Activated T-cell treated with anti-CD3 and anti-CD28 coated beads for 1 hour (primary cell): ENCODE results near the gene CTDP1.
"Not testable (repeated sequence)": the region's sequence is repeated elsewhere in the genome, so short reads cannot be mapped to it uniquely, and the experiment has no call there.

Experiments used
- DNase-seq: peaks from one replicate; pipeline ENCODE4 v3.0.0-alpha.2; 2020; ENCODE audit warnings: low read depth

Gene CTDP1

GRCh38 chr18:79724299-79725080 is 44.9 kb downstream of the CTDP1 start:
- no peak for DNase-seq

DNA sequence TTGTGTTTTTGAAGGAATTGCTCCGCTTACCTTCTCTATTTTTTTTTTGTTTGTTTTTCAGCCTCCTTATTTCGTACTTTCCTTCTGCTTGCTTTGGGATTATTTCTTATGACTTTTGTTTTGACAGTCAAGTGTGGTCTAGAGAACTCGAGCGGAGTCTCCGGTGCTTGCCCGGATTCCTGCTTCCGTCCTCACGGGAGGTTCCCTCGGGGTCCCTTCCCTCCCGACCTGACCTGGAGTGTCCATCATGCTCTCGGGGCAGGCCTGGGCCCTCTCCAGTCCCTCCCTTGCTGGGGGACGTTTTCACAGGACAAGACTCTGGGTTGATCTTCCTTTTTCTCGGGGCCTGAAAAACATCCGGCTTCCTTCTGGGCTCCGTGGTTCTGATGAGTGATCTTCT is 45.9 kb downstream of the CTDP1 start:
- no peak for DNase-seq

- DNase-seq = no peak
These were observed 47.1 kb downstream of the CTDP1 start for GRCh38 chr18:79726721-79727120.

GRCh38 chr18:79727211-79727610 is 47.6 kb downstream of the CTDP1 start:
- DNase-seq = no peak

DNA sequence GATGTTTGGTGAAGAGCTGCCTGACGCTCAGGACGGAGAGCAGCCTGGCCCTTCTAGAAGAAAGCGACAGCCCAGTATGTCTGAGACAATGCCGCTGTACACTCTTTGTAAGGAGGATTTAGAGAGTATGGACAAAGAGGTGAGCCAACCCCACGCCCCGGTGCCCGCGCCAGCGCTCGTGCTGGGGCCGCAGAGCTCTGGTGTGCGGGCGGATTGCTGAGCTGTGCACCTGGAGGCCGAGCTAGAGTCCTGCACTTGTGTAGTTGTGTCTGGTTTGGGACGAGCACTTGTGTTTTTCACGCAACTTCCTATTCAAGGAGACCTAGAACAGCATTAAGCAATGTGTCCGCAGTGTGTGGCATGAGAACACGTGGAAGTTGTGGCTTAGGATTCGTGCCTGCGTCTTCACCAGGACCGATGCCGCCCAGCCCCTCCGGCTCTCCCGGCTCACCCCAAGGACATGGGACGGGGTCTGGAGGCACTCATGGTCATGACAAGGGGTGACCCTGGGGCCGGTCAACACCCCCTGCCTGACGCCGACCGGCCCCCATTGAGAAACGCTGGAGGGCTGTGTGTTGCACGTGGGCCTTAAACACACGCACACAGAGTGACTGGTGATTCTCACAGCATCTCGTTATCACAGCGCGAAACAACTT is 49.5 kb downstream of the CTDP1 start:
- DNase-seq = no peak

- no peak for DNase-seq
These were observed 50.0 kb downstream of the CTDP1 start for GRCh38 chr18:79729611-79730010.

DNA sequence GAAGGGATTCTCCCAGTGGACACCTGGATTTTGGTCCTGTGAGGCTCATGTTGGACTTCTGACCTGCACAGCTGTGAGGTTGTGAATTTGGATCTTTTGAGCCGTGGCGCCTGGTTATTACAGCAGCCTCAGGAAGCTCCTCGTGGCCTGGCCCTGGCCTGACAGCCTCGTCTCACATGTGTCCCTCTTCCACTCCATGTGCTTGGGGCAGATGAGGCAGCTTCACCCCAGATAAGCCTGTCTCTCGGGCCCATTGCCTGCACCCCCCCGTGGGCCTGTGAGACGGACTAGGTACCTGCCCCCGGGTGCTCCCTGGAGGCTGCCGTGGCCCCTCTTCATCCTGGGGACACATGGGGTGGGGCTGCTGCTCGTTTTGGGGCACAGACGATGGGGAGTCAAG is 51.2 kb downstream of the CTDP1 start:
- no peak for DNase-seq

- not testable (repeated sequence) for DNase-seq
These were observed 52.5 kb downstream of the CTDP1 start for GRCh38 chr18:79731881-79732720.

GRCh38 chr18:79732721-79733025 is 53.1 kb downstream of the CTDP1 start:
- no peak for DNase-seq

DNA sequence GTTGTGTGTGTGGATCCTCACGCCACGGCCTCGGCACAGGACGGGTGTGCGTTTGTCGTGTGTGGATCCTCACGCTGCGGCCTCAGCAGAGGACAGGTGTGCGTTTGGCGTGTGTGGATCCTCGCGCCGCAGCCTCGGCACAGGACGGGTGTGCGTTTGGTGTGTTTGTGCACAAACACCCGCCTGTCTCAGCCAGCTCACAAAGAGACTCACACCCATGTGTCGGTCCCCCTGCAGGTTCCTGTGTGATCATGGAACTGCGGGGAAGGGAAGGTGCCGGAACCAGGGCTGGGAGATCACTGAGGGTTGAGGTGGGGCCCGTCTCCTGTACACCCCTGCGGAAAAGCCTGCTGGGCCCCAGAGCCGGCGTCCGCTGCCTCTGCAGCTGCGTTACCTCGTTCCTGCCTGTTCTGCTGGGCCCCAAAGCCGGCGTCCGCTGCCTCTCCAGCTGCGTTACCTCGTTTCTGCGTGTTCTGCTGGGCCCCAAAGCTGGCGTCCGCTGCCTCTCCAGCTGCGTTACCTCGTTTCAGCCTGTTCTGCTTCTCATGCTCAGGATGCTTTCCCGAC is 53.6 kb downstream of the CTDP1 start:
- no peak for DNase-seq

DNA sequence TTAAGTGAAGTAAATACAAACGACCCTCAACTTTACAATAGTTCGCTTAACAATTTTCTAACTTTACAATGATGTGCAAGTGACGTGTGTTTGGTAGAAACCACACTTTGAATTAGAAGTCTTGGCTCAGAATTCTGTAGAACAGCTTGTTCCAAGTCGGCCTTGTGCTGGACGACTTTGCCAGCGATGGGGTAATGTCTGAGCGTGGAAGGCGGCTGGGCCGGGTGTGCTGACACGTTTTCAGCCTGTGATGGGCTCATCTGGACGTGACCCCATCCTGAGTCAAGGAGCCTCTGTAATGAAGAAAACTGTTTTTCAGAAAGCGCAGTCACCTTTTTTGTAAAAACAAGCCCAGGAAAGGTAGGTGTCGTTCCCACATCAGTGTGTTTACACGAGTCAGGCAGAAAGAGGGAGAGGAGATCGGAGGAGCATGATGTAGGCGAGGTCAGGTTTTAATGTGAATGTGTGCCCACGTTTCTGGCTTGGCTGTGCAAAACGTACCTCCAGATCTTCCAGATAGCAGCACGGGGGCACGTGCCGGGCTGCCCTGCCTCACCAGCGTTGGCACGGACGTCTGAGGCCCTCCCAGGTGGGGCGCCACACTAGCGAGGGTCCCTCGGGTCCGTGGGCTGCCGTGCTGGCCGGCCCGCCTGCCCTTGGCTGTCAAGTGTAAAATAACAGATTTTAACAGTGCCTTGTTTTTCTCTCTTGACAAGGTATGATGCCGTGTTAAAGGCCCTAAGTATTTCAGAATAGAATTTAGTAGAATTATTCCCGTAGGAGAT is 54.6 kb downstream of the CTDP1 start:
- no peak for DNase-seq

DNA sequence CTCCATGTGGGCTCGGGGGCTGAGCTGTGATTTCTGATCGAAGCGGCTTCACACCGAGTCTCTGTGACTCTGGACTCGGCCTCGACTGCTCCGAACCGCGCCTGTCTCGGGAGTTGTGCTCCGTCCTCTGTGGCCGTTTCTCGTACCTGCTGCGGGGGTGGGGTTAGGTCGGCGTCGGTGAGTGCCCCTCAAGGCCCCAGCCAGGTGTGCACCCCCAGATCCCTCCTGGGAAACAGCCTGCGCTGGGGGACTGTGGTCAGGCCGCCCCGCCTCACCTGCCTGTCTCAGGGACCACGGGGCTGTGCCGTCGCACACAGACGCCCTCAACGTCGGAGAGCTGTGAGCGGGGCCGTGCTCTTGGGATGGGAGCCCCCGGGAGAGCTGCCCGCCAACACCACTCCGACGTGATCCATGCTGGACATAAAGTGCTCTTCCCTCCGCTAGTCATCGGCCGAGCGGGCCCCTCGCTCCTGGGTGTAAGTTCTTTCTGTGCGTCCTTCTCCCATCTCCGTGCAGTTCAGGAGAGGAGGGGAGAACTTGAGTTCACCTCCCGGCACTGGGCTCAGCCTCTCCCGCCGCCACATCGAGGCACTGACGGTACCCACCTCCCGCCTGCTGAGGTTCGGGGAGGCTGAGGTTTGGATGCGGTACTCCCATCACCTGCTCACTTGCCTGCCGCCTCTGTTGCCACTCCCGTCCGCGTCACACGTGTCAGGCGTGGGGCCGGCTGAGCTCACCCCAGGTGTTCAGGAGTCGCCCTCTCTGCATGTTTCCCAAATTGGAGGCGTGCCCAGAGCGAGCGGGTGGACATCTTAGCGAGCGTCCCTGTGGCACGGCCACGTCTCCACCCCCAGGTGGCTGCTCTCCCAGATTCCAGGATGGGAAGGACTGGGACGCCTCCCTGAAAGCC is 55.7 kb downstream of the CTDP1 start:
- no peak for DNase-seq

GRCh38 chr18:79736230-79736629 is 56.6 kb downstream of the CTDP1 start:
- DNase-seq = no peak

GRCh38 chr18:79736846-79737245 is 57.2 kb downstream of the CTDP1 start:
- DNase-seq = no peak

DNA sequence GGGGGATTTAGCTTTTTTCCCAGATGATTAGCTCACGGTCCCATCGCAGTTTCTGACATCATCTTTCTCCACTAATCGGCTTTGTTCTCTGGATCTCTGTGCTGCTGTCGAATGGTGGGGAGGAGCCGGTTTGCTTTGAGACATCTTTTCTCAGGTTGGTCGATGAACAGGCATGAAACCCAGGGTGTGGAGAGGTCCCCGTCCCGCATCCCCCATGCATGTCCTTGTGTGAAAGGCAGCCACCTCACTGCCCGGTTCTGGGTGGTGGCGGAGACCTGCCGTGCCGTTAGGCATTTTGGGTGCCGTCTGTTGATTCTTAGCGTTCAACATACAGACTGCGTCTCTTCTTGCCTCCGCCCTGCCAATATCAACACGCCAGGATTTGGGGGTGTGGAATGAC is 57.8 kb downstream of the CTDP1 start:
- DNase-seq = no peak

DNA sequence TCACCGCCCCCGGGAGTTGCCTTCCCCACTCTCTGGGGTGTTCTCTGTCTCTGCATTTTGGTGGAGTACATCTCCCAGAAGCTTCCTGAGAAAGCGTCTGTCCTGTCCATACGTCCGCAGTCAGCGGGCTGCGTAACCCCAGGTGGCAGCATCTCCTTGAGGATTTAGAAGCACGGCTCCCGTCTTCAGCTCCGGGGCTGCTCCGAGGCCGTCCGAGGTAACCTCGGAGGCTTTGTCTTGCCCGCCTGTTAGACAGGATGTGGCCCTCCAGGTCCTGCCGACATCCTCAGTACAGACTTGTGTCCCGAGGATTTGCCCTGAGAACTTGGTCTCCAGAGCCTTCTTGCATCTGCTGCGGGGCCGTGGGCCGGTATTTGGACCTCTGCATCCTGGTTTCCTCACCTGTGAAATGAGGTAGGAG is 58.4 kb downstream of the CTDP1 start:
- DNase-seq = no peak

DNA sequence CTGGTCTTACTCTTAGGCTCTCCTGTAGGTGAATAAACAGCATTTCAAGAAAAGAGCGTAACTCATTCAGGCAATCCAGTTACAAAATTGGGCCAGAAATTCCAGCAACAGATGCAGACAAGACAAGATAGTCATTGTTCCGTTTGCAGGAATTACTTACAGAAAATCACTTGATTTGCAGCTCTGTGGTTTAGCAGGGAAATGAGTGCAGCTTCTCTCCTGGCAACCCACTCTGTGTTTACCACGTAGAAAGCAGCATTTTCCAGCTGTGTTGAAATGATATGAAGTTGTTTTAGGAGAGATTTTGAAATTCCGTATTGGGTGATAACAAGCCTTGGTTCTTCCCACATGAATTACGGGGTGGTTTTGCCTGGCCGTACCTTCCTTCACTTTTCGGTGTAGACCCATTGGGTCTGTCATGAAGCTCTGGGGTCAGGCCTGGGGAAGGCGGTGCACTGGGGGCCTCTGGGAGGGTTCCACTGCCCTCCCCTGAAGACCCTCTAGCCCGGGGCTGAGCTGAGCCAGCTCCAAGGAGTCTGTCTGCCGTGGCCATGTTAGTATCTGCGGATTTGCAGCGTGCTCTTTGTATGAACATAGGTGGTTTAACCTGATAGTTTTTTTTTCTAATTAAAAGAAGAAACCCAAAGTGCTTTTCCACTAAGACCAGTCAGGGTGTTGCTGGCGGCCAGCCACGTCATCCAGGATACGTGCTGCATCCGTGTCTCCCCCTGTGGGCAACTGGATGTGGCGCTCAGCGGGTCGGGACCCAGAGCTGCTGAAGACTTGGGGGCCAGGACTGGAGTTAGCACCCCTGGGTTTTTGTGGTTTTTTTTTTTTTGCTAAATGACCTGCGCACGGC is 59.2 kb downstream of the CTDP1 start:
- no peak for DNase-seq

- no peak for DNase-seq
These were observed 59.8 kb downstream of the CTDP1 start for GRCh38 chr18:79739440-79739778.

DNA sequence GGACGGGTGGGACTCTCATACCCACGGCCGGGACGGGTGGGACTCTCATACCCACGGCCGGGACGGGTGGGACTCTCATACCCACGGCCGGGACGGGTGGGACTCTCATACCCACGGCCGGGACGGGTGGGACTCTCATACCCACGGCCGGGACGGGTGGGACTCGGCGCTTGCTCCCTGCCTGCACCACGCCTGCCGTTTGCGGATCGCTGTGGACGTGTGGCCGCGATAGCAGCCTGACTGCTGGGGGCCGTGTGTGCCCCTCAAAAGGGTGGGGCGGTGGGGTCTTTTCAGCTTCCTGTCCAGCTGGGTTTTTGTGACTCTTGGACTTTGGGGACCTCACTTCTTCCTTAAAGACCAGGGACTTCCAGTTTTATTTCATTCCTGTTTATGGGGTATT is 60.4 kb downstream of the CTDP1 start:
- not testable (repeated sequence) for DNase-seq
